Measurements from ENCODE around the gene ATG10.

GRCh38 chr5:81995407-81995806 lies 23.6 kb downstream of the ATG10 start:
- TF ChIP-seq REST (IDR thresholded peaks at IDR 0.05; ENCODE audit: insufficient read depth in 1 of 2, low read depth in 2 of 2, low read length in 2 of 2) (no peak), SIN3A (IDR thresholded peaks at IDR 0.05; ENCODE audit: borderline replicate concordance, insufficient read depth, low read length) (no peak), POLR2AphosphoS5 (IDR thresholded peaks at IDR 0.05; ENCODE audit: low read depth, low read length) (no peak)
